HepG2 (cell line): Measurements from ENCODE around the gene COG8. TPM values are rescaled to one million over a fixed set of nuclear protein-coding genes. Genes with fewer than 3 reads are reported as not detected.

Experiments used
- AKAP8 ChIP-seq: sonication (generic); formaldehyde crosslinking; IDR thresholded peaks from 2 replicates; pipeline ENCODE4 v1.5.1; 2020; ENCODE audit warnings: mild to moderate bottlenecking, missing genetic modification reagents
- CBX1 ChIP-seq: IDR thresholded peaks from one replicate; pipeline ENCODE4 v1.6.1; 2016; ENCODE audit warnings: antibody characterized with exemption, low read depth
- CBX2 ChIP-seq, 2 experiments: fragments of 200-600 bp in 1 of 2; sonication (generic); formaldehyde crosslinking in 1 of 2; IDR thresholded peaks; 2 replicates each; pipeline versions ENCODE4 v1.7.0 to v1.8.1; 2018 to 2022; ENCODE audit warnings: low read depth in 2 of 2, low read length in 1 of 2, mild to moderate bottlenecking in 1 of 2, missing genetic modification reagents in 1 of 2
- DMAP1 ChIP-seq: IDR thresholded peaks from 2 replicates; pipeline ENCODE4 v1.6.1; 2016
- FOXA3 ChIP-seq: IDR thresholded peaks from 2 replicates; pipeline ENCODE4 v1.6.1; 2016; ENCODE audit warnings: missing genetic modification reagents, missing compliant biosample characterization
- FOXK1 ChIP-seq: sonication (generic); formaldehyde crosslinking; IDR thresholded peaks from 2 replicates; pipeline ENCODE4 v1.4.0; 2020; ENCODE audit warnings: low read depth, missing genetic modification reagents, borderline replicate concordance
- HNF4A ChIP-seq: sonication (generic); formaldehyde crosslinking; IDR thresholded peaks from 2 replicates; pipeline ENCODE4 v1.4.0; 2020; ENCODE audit warnings: missing genetic modification reagents
- HNRNPUL1 ChIP-seq: fragments of 200-400 bp; formaldehyde crosslinking; IDR thresholded peaks from 2 replicates; pipeline ENCODE4 v1.6.1; 2017; ENCODE audit warnings: low read depth, mild to moderate bottlenecking, low read length, moderate library complexity
- IRF2 ChIP-seq: IDR thresholded peaks from 2 replicates; pipeline ENCODE4 v1.6.1; 2018; ENCODE audit warnings: missing genetic modification reagents, missing compliant biosample characterization
- KDM5A ChIP-seq: fragments of 200-600 bp; sonication (generic); IDR thresholded peaks from 2 replicates; pipeline ENCODE4 v1.7.0; 2018; ENCODE audit warnings: antibody characterized with exemption, mild to moderate bottlenecking, low read length, borderline replicate concordance
- MEF2D ChIP-seq: sonication (generic); formaldehyde crosslinking; IDR thresholded peaks from 2 replicates; pipeline ENCODE4 v1.5.1; 2020; ENCODE audit warnings: mild to moderate bottlenecking, missing genetic modification reagents
- NAIF1 ChIP-seq: sonication (generic); formaldehyde crosslinking; IDR thresholded peaks from 2 replicates; pipeline ENCODE4 v1.5.0; 2020; ENCODE audit warnings: mild to moderate bottlenecking, missing genetic modification reagents, borderline replicate concordance
- PBX2 ChIP-seq: IDR thresholded peaks from 2 replicates; pipeline ENCODE4 v1.6.1; 2016; ENCODE audit warnings: control low read depth
- PLRG1 ChIP-seq: fragments of 450-650 bp; conservative IDR thresholded peaks from 2 replicates; pipeline ENCODE4 v1.6.1; 2016
- SMYD3 ChIP-seq: sonication (generic); formaldehyde crosslinking; IDR thresholded peaks from 2 replicates; pipeline ENCODE4 v1.8.1; 2023; ENCODE audit warnings: mild to moderate bottlenecking, missing genetic modification reagents
- STAT5B ChIP-seq: sonication (generic); formaldehyde crosslinking; IDR thresholded peaks from 2 replicates; pipeline ENCODE4 v1.4.0; 2020; ENCODE audit warnings: missing genetic modification reagents
- TBX3 ChIP-seq: fragments of 450-650 bp; IDR thresholded peaks from 2 replicates; pipeline ENCODE4 v1.6.1; 2017; ENCODE audit warnings: antibody characterized with exemption, mild to moderate bottlenecking, inconsistent platforms, borderline replicate concordance
- TOPORS ChIP-seq: sonication (generic); formaldehyde crosslinking; IDR thresholded peaks from 2 replicates; pipeline ENCODE4 v1.8.0; 2023; ENCODE audit warnings: mild to moderate bottlenecking, missing genetic modification reagents
- TP53 ChIP-seq: sonication (generic); formaldehyde crosslinking; conservative IDR thresholded peaks from 2 replicates; pipeline ENCODE4 v1.4.0; 2020; ENCODE audit warnings: missing genetic modification reagents
- YEATS2 ChIP-seq: sonication (generic); formaldehyde crosslinking; IDR thresholded peaks from 2 replicates; pipeline ENCODE4 v1.4.0; 2020; ENCODE audit warnings: missing genetic modification reagents, borderline replicate concordance
- ZFY ChIP-seq: sonication (generic); formaldehyde crosslinking; IDR thresholded peaks from 2 replicates; pipeline ENCODE4 v1.4.0; 2020; ENCODE audit warnings: missing genetic modification reagents
- ZNF513 ChIP-seq: sonication (generic); formaldehyde crosslinking; conservative IDR thresholded peaks from 2 replicates; pipeline ENCODE4 v1.5.0; 2020; ENCODE audit warnings: missing genetic modification reagents
- ZNF556 ChIP-seq: sonication (generic); formaldehyde crosslinking; IDR thresholded peaks from 2 replicates; pipeline ENCODE4 v1.4.0; 2020; ENCODE audit warnings: mild to moderate bottlenecking, missing genetic modification reagents, borderline replicate concordance
- ZNF674 ChIP-seq: sonication (generic); formaldehyde crosslinking; IDR thresholded peaks from 2 replicates; pipeline ENCODE4 v1.5.0; 2020; ENCODE audit warnings: low read depth, mild to moderate bottlenecking, missing genetic modification reagents
- polyA plus RNA-seq, 8 experiments: library from polyadenylated mRNA; depleted of rRNA in 3 of 8; stranded (reverse) in 7 of 8; unstranded in 1 of 8; fragments of >200 nt; fragmentation: Illumina TruSeq in 4 of 8; extraction: Trizol in 4 of 8; gene quantifications; 2 replicates each; pipeline versions ENCODE4 v1.2.1 to v1.2.3, GENCODE V29; 2011 to 2016; ENCODE audit warnings: low read depth in 4 of 8, missing spikeins in 1 of 8, mixed read lengths in 1 of 8; ENCODE audit not compliant: insufficient read depth in 1 of 8
- total RNA-seq, 5 experiments: library from RNA; depleted of rRNA; stranded (reverse); fragments of >200 nt; fragmentation: Illumina TruSeq; extraction: Trizol; gene quantifications; 2 replicates each; pipeline ENCODE4 v1.2.3, GENCODE V29; 2016; ENCODE audit warnings: low read depth in 1 of 5
- TF ChIP-seq, protein P1 (sequence below): sonication (generic); formaldehyde crosslinking; IDR thresholded peaks from 2 replicates; pipeline ENCODE4 v1.8.0; 2022; ENCODE audit warnings: low read depth, missing genetic modification reagents
- TF ChIP-seq, protein P2 (sequence below): sonication (generic); formaldehyde crosslinking; IDR thresholded peaks from 2 replicates; pipeline ENCODE4 v1.5.1; 2020; ENCODE audit warnings: missing genetic modification reagents, mild to moderate bottlenecking, borderline replicate concordance

COG8 gene
- total and polyA plus RNA-seq, 2 of the 13 experiments (the other 11 are each of a cell fraction or from before 2014, with no cell fraction given) = 45.5 to 52.1 TPM

GRCh38 chr16:69326172-69326873 lies 13.0 kb downstream of the COG8 start (continued):
- TF ChIP-seq PLRG1 (no peak), STAT5B (no peak), AKAP8 (CRISPR knock-in tag) (no peak; the same call in 1 of the 2 replicates), MEF2D (CRISPR knock-in tag) (peak; percentile 84), ZNF556 (CRISPR knock-in tag) (peak; percentile 78; the same call in 1 of the 2 replicates), KDM5A (no peak), CBX1 (no peak), FOXK1 (peak; percentile 67; the same call in 1 of the 2 replicates), YEATS2 (CRISPR knock-in tag) (peak; percentile 78; the same call in 1 of the 2 replicates), SMYD3 (CRISPR knock-in tag) (peak; percentile 21; the same call in 1 of the 2 replicates), ZNF674 (no peak), TOPORS (no peak), NAIF1 (CRISPR knock-in tag) (no peak), ZNF513 (no peak), IRF2 (CRISPR knock-in tag) (peak; percentile 81), HNF4A (CRISPR knock-in tag) (peak; percentile 99), HNRNPUL1 (no peak), PBX2 (CRISPR knock-in tag) (peak; percentile 55), ZFY (peak; percentile 65; the same call in 1 of the 2 replicates), TBX3 (no peak), CBX2 (IDR thresholded peaks at IDR 0.05; ENCODE audit: low read depth, low read length) (no peak), CBX2 (CRISPR knock-in tag; IDR thresholded peaks at IDR 0.05; ENCODE audit: low read depth) (no peak), TP53 (CRISPR knock-in tag) (no peak), DMAP1 (CRISPR knock-in tag) (peak; percentile 88), FOXA3 (CRISPR knock-in tag) (peak; percentile 73)
- TF ChIP-seq, protein P1, sequence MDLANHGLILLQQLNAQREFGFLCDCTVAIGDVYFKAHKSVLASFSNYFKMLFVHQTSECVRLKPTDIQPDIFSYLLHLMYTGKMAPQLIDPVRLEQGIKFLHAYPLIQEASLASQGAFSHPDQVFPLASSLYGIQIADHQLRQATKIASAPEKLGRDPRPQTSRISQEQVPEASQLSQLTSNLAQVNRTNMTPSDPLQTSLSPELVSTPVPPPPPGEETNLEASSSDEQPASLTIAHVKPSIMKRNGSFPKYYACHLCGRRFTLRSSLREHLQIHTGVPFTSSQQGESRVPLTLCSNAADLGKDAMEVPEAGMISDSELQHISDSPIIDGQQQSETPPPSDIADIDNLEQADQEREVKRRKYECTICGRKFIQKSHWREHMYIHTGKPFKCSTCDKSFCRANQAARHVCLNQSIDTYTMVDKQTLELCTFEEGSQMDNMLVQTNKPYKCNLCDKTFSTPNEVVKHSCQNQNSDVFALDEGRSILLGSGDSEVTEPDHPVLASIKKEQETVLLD (CRISPR knock-in tag) = no peak
- TF ChIP-seq, protein P2, sequence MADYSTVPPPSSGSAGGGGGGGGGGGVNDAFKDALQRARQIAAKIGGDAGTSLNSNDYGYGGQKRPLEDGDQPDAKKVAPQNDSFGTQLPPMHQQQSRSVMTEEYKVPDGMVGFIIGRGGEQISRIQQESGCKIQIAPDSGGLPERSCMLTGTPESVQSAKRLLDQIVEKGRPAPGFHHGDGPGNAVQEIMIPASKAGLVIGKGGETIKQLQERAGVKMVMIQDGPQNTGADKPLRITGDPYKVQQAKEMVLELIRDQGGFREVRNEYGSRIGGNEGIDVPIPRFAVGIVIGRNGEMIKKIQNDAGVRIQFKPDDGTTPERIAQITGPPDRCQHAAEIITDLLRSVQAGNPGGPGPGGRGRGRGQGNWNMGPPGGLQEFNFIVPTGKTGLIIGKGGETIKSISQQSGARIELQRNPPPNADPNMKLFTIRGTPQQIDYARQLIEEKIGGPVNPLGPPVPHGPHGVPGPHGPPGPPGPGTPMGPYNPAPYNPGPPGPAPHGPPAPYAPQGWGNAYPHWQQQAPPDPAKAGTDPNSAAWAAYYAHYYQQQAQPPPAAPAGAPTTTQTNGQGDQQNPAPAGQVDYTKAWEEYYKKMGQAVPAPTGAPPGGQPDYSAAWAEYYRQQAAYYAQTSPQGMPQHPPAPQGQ (CRISPR knock-in tag) = no peak
